SK-MEL-5 (cell line): ENCODE results near the gene METTL26. TPM values are rescaled to one million over a fixed set of nuclear protein-coding genes. Genes with fewer than 3 reads are reported as not detected.

Experiments
- DNase-seq: peaks from one replicate; pipeline ENCODE4 v3.0.0-alpha.2; 2016; ENCODE audit warnings: low read depth, low spot score
- in situ Hi-C: cut with HindIII; loops from 2 replicates; pipeline ENCODE4 v1.10.0; 2016; ENCODE audit warnings: low sequenced_read_pairs, high pct_unique_total_duplicates, low pct_unique_long_range_greater_than_20kb
- total RNA-seq: library from RNA; depleted of rRNA; stranded (reverse); fragments of >200 nt; shearing (Covaris generic); gene quantifications from 2 replicates; pipeline ENCODE4 v1.2.3, GENCODE V29; 2014

The METTL26 gene
- total RNA-seq, 1 experiment from 2014 or later = 54.3 TPM

DNA sequence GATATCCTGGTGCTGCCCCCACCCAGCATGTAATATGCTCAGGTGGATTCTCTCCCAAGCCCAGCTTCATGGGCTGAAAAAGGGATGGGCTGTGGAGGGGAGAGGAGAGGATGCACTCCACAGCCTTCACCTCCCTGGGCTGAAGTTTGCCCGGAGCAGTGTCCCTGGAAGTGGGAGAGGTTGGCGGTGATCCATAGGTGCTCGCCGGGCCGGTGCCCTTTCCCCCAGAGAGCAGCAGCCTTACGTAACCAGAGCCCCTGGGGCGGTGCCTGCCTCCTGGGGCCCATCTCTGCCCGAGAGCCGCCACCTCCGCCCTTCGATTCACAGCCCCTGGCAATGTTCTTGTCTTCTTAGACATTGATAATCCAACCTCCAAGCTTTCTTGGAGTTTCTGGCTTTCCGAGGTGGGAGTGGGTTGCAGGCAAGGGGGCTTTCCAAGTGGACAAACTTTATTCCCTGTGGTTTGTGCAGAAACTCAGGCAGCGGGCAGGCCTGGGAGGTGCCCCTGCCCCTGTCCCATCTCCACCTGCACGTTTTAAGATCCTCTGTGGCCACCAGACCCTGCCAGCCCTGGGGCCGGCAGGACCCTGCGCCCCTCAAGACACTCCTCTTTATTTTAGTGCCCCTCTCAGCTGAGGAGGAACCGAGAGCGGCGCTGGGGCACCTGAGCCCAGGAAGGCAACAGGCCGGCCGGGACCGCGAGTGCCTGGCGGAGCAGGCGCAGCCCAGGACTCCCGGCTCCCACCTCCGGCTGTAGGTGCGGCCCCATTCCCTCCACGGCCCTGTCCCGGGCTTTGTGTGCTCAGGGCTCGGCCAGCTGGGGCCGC, 10.0 kb upstream of the METTL26 start:
- no peak for DNase-seq
- in situ Hi-C loops = no loop called here

DNA sequence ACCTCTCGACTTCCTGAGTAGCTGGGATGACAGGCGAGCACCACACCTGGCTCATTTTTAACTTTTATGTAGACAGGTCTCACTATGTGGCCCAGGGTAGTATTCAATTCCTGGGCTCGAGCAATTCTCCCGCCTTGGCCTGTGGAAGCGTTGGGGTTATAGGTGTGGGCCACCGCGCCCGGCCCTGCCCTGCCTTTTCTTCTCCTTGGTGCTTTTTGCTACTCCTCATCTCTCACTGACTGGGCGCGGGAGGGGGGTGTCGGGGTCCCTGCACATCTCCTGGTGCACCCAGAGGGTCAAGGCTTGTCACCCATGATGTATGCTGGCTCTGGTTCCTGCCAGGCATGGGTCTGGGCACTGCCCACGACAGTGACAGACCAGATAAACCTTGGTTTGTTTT, 8.5 kb upstream of the METTL26 start:
- DNase-seq = no peak
- in situ Hi-C loops = no loop called here

DNA sequence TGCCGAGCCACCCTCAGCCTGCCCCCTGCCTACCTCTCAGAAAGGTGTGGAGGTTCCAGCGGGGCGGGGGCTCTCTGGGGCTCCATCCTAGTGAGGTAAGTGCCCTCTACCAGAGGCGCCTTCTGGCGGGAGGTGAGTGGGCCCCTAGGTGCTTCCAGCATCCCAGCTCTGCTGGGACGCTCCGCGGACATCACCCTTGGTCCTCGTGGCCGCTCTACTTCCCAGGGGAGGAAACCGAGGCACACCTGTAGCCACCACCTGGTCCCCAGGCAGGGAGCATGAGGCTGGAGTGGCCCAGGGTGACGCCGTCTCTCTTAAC, 6.9 kb upstream of the METTL26 start:
- no peak for DNase-seq
- in situ Hi-C loops = no loop called here

DNA sequence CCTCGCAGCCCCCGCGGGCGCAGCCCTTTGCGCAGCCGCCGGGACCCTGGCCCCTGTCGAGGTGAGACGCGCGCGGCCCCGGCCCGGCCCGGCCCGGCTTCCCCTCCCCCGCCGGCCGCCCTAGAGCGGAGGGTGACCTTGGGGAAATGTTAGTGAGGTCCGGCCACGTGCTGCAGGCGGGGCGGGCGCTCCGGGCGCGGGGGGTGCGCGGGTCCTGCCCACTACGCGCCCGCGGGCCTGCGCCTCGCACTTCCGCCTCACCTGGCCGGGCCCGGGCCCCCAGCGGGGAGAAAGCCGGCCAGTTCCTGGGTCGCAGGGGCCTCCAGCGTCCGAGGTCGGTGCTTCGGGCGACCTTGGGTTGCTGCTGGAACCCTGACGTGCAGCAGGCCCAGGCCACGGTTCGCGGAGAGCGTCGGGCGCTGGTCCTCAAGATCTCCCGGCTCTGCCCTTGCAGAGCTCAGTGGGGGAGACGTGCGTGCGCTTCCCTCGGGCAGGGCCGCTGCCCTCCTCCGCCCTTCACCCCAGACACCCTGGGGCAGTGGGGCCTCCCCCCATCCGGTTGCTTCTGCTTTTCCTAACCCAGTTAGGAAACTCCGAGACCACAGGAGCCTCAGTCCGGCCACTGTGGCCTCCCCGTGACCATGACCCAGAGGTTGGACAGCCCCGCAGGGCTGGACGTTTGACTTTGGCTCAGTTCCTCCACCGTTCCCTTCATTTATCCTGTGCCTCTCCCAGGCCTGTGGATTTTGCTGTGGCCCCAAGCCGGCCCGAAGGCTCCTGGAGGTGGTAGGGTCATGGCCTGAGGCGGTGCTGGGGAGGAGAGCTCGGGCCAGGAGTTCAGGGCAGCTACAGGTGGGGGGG, 6.3 kb upstream of the METTL26 start:
- DNase-seq = peak; percentile 20
- in situ Hi-C loops = no loop called here

DNA sequence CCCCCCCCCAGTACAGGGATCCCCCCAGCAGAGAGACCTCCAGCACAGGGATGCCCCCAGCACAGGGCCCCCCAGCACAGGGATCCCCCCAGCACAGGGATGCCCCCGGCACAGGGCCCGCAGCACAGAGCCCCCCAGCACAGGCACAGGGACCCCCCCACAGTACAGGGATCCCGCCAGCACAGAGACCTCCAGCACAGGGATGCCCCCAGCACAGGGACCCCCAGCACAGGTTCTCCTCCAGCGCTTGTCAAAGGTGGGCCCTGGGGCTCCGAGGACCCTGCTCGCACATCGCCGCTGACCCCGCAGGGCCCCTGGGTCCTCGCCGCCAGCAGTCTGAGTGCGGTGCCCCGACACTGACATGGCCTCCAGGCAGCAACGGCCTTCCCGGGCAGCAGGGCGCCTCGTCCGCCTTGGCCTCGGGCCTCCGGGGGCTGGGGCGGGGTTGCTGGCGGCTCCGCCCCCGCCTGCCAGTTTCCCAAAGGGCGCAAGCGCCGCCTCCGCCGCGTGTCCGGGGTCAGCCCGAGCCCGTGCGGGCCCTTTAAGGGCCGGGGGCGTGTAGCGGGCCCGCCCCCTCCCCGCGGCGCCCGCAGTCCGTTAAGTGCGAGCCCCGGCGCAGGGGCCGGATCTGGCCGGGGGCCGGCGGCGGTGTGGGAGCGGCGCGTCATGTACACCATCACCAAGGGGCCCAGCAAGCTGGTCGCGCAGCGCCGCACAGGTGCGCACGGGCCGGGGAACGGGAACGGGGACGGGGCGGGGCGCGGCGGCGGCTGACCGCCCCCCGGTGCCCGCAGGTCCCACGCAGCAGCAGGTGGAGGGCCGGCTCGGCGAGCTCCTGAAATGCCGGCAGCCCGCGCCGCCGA, 5.5 kb upstream of the METTL26 start, which contains the start of gene MCRIP2:
Gene MCRIP2 (plus strand): TSS at position 503 of the 863 bp plus-strand sequence. CDS start 164 bp downstream, at position 667.
- DNase-seq = peak; percentile 71
- in situ Hi-C loops = no loop called here

DNA sequence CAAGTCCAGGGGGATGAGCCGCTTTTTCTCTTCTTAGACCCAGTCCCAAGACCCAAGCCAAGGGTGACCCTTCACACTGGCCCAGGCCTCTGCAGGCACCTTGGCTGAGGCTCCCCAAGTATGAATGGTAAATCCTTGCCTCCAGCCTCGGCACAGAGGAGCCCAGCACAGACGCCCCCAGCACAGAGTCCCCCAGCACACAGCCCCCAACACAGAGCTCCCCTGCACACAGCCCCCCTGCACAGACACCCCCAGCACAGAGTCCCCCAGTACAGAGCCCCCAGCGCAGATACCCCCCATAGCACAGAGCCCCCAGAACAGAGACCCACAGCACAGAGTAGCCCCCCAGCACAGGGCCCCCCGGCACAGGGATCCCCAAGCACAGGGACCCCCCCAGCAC, 4.5 kb upstream of the METTL26 start:
- in situ Hi-C loops = no loop called here
- DNase-seq = no peak

DNA sequence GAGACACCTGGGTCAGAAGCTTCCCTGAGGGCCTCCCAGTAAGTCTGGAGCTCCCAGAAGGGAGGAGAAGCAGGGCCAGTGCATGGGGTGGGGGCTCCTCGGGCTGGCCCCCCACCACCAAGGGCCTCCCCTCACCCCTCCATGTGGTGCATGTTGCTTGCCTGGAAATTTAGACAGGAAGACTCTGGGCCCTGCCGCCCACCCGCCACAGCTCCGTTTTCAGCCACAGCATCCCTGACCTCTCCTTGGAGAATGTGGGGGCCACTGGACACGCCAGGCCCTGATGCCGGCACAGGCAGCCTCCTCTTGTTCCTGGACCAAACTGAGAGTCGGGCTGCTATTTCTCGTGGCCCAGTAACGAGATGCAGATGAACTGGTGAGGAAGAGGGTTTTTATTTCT, 2.7 kb upstream of the METTL26 start:
- in situ Hi-C loops = no loop called here
- DNase-seq = no peak

DNA sequence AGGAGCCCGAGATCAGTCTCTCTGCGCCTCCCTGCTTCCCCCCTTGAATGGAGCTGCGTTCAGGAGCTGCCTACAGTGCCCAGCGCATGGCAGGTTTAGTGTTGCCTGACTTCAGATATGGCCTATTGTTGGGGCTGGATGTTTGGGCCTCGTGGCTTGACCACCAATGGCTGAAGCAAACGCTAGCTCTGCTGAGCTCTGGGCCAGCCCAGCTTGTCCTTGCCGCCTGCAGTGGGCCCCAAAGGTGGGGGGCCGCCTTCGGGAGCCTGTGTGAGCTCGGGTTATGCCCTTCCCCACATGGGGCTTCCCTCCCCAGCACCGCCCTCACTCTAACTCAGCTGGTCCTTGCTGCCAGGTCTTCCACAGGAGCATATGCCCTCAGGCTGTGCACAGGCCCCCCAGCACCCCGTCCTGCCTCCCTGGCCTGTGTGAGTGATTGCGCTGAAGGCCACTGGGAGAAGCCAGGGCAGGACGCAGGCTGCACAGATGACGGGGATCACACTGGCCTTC, 2.0 kb upstream of the METTL26 start:
- in situ Hi-C loops = no loop called here

DNA sequence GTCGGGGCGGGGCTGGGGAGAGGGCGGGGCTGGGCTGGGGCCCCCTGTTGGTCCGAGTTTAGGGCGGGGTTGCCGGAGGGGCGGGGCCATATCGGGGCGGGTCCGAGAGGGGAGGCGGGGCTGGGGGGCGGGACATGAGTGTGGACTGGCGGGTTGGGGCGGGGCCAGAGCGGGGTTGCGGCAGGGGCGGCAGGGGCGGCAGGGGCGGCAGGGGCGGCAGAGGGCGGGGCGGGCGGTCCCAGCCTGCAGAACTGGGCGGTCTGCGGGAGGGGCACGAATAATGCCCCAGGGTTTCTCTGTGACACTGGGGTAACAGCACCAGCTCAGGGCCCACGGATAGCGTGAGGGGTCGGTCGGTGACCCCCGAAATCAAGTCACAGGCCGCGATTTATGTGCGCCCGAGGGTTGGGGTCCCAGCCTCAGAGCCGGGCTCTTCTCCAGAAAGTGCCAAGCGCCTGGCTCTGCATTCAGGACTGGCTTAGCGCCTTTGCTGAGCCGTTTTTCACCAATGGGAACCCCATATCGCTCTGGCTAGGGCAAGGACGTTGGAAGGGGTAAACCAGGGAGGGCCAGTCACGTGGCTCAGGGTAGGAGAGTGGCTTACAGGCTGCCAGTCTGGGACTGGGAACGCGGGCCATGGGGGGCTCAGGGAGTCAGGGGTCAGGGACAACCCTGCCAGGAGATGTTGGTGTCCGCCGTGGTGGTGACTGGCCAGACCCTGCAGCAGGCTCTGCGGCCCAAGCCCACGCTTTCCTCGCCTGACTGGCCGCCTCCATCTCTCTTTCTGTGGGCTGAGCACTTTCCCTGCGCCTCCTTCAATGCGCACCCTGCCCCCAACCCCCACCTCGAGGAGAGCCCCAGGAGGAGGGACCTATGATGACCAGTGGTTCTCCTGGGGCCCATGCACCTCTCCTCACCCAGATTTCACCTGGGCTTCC, 1.2 kb upstream of the METTL26 start:
- in situ Hi-C loops = no loop called here
- DNase-seq = peak; percentile 84

More for the DNA sequence above, 2.0 kb upstream of the METTL26 start:
- DNase-seq = no peak

DNA sequence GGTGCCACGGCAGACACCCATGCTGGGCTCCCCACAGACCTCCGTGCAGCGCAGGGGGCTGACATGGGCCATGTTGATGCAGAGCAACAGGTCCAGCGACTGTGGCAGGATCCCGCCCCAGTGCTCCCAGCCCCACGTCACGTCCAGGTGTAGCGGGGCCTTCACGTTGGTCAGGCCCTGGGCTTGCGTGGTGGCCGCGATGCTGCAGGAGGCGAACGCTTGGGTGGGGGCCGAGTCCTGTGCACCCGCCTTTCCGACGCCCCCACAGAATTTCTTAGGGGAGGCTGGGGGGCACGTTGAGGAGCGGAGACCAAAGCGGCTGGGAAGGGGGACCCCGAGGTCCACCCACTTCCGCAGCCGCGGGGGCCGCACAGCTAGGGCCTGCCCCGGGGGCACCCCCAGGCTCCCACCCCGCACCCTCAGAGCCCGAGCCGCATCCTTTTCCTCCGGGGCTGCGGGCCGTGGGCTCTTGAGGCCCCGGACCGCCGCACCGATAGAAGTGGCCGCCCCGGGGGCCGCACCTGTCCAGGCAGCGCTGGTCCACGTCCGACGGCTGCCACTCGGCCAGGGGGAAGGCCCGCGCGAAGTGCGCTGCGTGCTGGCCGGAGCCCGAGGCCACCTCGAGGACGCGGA, 416 bp downstream of the METTL26 start:
- DNase-seq = no peak
- in situ Hi-C loops = no loop called here

DNA sequence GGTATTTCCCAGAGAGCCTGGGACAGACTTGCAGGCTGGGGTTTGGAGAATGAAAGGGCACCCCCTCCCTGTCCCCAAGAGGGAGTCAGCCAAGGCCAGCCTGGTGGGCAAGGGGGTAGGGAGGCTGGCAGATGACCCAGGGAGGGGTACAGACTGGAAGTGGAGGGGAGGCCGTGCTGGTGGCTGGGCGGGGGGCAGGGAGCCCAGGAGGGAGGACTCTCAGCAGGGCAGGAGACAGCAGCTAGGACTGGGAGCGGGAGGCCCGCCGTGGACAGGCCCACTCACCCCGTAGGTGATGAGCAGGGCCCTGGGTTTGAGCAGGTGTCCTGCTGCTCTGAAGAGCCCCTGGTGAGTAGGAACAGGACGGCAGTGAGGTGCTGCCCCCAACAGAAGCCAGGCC, 1.1 kb downstream of the METTL26 start:
- DNase-seq = no peak
- in situ Hi-C loops = no loop called here

DNA sequence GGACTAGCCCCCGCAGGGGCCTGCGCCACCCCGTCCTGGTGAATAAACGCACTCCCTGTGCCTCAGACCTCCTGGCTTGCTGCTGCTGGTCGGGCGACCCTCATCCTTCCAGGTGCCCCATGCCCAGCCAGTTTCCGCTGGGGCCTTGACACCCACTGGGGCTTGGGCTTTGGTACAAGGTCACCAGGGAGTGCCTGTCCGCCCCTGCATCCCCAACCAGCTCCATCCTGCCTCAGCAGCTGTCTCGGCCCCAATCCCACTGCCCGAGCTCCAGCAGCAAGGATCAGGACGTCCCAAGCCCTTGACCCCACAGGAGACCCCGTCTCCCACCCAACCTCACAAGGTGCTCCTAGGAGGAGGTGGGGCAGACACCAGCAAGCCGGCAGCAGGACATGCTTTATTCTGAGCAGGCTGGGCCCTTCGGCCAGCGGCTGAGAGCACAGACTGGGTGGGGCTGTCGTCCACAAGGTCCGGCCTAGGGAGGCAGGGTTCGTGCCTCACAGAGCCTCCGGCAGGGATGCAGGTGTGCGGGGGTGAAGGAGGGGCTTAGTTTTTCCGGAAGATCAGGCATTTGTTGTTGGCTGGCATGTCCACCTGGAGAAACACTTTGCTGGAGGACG, 1.9 kb downstream of the METTL26 start:
- in situ Hi-C loops = no loop called here
- no peak for DNase-seq

DNA sequence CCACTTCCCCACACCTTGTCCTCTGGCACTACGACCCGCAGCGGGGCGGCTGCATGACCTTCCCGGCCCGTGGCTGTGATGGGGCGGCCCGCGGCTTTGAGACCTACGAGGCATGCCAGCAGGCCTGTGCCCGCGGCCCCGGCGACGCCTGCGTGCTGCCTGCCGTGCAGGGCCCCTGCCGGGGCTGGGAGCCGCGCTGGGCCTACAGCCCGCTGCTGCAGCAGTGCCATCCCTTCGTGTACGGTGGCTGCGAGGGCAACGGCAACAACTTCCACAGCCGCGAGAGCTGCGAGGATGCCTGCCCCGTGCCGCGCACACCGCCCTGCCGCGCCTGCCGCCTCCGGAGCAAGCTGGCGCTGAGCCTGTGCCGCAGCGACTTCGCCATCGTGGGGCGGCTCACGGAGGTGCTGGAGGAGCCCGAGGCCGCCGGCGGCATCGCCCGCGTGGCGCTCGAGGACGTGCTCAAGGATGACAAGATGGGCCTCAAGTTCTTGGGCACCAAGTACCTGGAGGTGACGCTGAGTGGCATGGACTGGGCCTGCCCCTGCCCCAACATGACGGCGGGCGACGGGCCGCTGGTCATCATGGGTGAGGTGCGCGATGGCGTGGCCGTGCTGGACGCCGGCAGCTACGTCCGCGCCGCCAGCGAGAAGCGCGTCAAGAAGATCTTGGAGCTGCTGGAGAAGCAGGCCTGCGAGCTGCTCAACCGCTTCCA, 2.6 kb downstream of the METTL26 start:
- in situ Hi-C loops = no loop called here
- DNase-seq = no peak

DNA sequence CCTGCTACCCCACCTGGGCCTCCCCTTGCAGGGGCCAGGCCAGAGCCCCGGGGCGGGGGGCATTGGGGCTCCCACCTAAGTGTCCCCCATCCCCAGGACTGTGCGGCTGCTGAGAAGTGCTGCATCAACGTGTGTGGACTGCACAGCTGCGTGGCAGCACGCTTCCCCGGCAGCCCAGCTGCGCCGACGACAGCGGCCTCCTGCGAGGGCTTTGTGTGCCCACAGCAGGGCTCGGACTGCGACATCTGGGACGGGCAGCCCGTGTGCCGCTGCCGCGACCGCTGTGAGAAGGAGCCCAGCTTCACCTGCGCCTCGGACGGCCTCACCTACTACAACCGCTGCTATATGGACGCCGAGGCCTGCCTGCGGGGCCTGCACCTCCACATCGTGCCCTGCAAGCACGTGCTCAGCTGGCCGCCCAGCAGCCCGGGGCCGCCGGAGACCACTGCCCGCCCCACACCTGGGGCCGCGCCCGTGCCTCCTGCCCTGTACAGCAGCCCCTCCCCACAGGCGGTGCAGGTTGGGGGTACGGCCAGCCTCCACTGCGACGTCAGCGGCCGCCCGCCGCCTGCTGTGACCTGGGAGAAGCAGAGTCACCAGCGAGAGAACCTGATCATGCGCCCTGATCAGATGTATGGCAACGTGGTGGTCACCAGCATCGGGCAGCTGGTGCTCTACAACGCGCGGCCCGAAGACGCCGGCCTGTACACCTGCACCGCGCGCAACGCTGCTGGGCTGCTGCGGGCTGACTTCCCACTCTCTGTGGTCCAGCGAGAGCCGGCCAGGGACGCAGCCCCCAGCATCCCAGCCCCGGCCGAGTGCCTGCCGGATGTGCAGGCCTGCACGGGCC, 3.4 kb downstream of the METTL26 start:
- DNase-seq = no peak
- in situ Hi-C loops = no loop called here
